Astrocyte (in vitro differentiated cells and primary cell): Measurements from ENCODE around the gene TBC1D16. TPM values are rescaled to one million over a fixed set of nuclear protein-coding genes. Genes with fewer than 3 reads are reported as not detected.

Experiments used
- DNase-seq: peaks from one replicate; pipeline ENCODE4 v3.0.0-alpha.2; 2010; ENCODE audit warnings: low read depth
- FAIRE-seq: peaks from 2 replicates; lab custom pipeline; 2011; peaks lifted over from hg19 to GRCh38; lab: Jason Lieb, UNC
- H2AFZ ChIP-seq: 2 replicates; pipeline ENCODE4 v1.6.0; 2012; ENCODE audit warnings: low read depth, low read length, inconsistent platforms
- H3K27ac ChIP-seq: 2 replicates; pipeline ENCODE4 v1.5.1; 2011; ENCODE audit warnings: low read depth, low read length, inconsistent platforms
- H3K27me3 ChIP-seq: 2 replicates; pipeline ENCODE4 v1.6.0; 2011; ENCODE audit warnings: low read length, inconsistent platforms; ENCODE audit not compliant: insufficient read depth
- H3K36me3 ChIP-seq: 2 replicates; pipeline ENCODE4 v1.5.1; 2011; ENCODE audit warnings: low read length, inconsistent platforms; ENCODE audit not compliant: insufficient read depth
- H3K4me1 ChIP-seq: 2 replicates; pipeline ENCODE4 v1.5.1; 2011; ENCODE audit warnings: low read length, inconsistent platforms; ENCODE audit not compliant: insufficient read depth
- H3K4me2 ChIP-seq: 2 replicates; pipeline ENCODE4 v1.6.0; 2012; ENCODE audit warnings: low read length, inconsistent platforms
- H3K4me3 ChIP-seq: 2 replicates; pipeline ENCODE4 v1.5.1; 2011; ENCODE audit warnings: low read depth, mild to moderate bottlenecking, low read length, inconsistent platforms; ENCODE audit not compliant: insufficient read depth
- H3K79me2 ChIP-seq: 2 replicates; pipeline ENCODE4 v1.6.0; 2012; ENCODE audit warnings: mild to moderate bottlenecking, low read length, inconsistent platforms; ENCODE audit not compliant: insufficient read depth
- H3K9ac ChIP-seq: 2 replicates; pipeline ENCODE4 v1.6.0; 2012; ENCODE audit warnings: mild to moderate bottlenecking, low read length, inconsistent platforms
- H3K9me3 ChIP-seq: 2 replicates; pipeline ENCODE4 v1.5.1; 2012; ENCODE audit warnings: low read depth, mild to moderate bottlenecking, low read length, inconsistent platforms; ENCODE audit not compliant: insufficient read depth
- H4K20me1 ChIP-seq: 2 replicates; pipeline ENCODE4 v1.6.0; 2012; ENCODE audit warnings: low read length, inconsistent platforms; ENCODE audit not compliant: insufficient read depth
- H3K27ac Mint-ChIP-seq: one replicate; pipeline ENCODE4 v1.8.0; 2021; ENCODE audit warnings: mild to moderate bottlenecking, mixed read lengths; ENCODE audit not compliant: unreplicated experiment
- H3K27me3 Mint-ChIP-seq: one replicate; pipeline ENCODE4 v1.8.0; 2021; ENCODE audit warnings: low read depth, mixed read lengths; ENCODE audit not compliant: unreplicated experiment
- H3K36me3 Mint-ChIP-seq: one replicate; pipeline ENCODE4 v1.8.0; 2021; ENCODE audit warnings: low read depth, mixed read lengths; ENCODE audit not compliant: unreplicated experiment
- H3K4me1 Mint-ChIP-seq: one replicate; pipeline ENCODE4 v1.8.0; 2021; ENCODE audit warnings: low read depth, mixed read lengths; ENCODE audit not compliant: unreplicated experiment
- H3K4me3 Mint-ChIP-seq: one replicate; pipeline ENCODE4 v1.8.0; 2021; ENCODE audit warnings: mild to moderate bottlenecking, moderate library complexity, mixed read lengths; ENCODE audit not compliant: unreplicated experiment
- H3K9me3 Mint-ChIP-seq: one replicate; pipeline ENCODE4 v1.8.0; 2021; ENCODE audit warnings: mild to moderate bottlenecking, mixed read lengths; ENCODE audit not compliant: unreplicated experiment
- CTCF ChIP-seq: IDR thresholded peaks from 2 replicates; pipeline ENCODE4 v1.5.1; 2011; ENCODE audit warnings: low read depth, mild to moderate bottlenecking, inconsistent platforms, low read length, moderate library complexity; ENCODE audit not compliant: insufficient read depth
- EZH2 ChIP-seq: IDR thresholded peaks from 2 replicates; pipeline ENCODE4 v1.6.1; 2012; ENCODE audit warnings: mild to moderate bottlenecking, low read length, inconsistent platforms; ENCODE audit not compliant: insufficient read depth
- total RNA-seq: library from RNA; stranded (reverse); gene quantifications from 2 replicates; pipeline ENCODE4 v1.2.1, GENCODE V29; 2021

Gene TBC1D16
- total RNA-seq, 1 donor from 2014 or later: 37.6 TPM

DNA sequence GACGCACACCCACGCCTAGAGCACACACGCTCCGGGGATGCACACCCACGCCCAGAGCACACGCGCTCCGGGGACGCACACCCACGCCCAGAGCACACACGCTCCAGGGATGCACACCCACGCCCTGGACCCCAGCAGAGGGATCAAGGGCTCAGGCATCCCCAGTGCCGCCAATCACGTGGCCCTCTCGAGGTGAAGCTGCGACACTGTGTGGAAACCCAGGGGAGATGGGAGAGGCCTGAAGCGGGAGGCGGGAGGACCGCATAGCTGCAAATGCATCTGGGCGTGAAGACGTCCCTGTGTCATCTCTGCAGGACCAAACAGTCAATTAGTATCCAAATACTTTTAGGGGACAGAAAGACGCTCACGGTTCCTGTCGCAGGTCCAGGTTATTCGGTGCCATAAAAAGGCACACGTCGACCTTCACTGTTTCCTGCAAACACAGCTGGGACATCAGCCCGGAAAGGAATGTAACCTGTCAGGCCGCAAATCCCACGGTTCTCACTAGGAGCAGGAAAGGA, 56.4 kb downstream of the TBC1D16 start:
- Histone ChIP-seq H3K9ac (no peak overlapping the region), H2AFZ (no peak overlapping the region), H3K9me3 (no peaks in the 10 kb centered on the region), H3K36me3 (no peaks in the 10 kb centered on the region), H3K4me3 (no peak overlapping the region), H3K79me2 (peaks cover 3% of the 10 kb centered on the region), H4K20me1 (peaks cover 47% of the 10 kb centered on the region), H3K27me3 (no peaks in the 10 kb centered on the region), H3K27ac (no peak overlapping the region), H3K4me2 (no peak overlapping the region), H3K4me1 (peaks cover 12% of the 10 kb centered on the region)
- FAIRE-seq (no peak), DNase-seq (no peak)
- Mint-ChIP-seq H3K36me3 (peaks cover 11% of the 10 kb centered on the region), H3K27ac (no peak overlapping the region), H3K27me3 (no peaks in the 10 kb centered on the region), H3K9me3 (no peaks in the 10 kb centered on the region), H3K4me3 (no peak overlapping the region), H3K4me1 (peaks cover 8% of the 10 kb centered on the region)
- TF ChIP-seq EZH2: no peak
- no peak for TF ChIP-seq CTCF

GRCh38 chr17:79978548-79978855, 57.2 kb downstream of the TBC1D16 start:
- Mint-ChIP-seq H3K9me3 (no peaks in the 10 kb centered on the region), H3K27ac (no peak overlapping the region), H3K4me3 (no peak overlapping the region), H3K27me3 (no peaks in the 10 kb centered on the region), H3K4me1 (peaks cover 10% of the 10 kb centered on the region), H3K36me3 (peaks cover 11% of the 10 kb centered on the region)
- H3K27ac ChIP-seq: no peak overlapping the region
- no peaks in the 10 kb centered on the region for H3K9me3 ChIP-seq
- H2AFZ ChIP-seq: no peak overlapping the region
- no peaks in the 10 kb centered on the region for H3K36me3 ChIP-seq
- H3K79me2 ChIP-seq: peaks cover 3% of the 10 kb centered on the region
- TF ChIP-seq EZH2 (no peak), CTCF (no peak)
- no peak overlapping the region for H3K9ac ChIP-seq
- FAIRE-seq (no peak), DNase-seq (no peak)
- peaks cover 13% of the 10 kb centered on the region for H3K4me1 ChIP-seq
- H3K27me3 ChIP-seq: no peaks in the 10 kb centered on the region
- H3K4me2 ChIP-seq: no peak overlapping the region
- peaks cover 46% of the 10 kb centered on the region for H4K20me1 ChIP-seq
- H3K4me3 ChIP-seq: no peak overlapping the region

- peaks cover 41% of the 10 kb centered on the region for H4K20me1 ChIP-seq
- peaks cover 5% of the 10 kb centered on the region for H3K4me1 Mint-ChIP-seq
- peaks cover 11% of the 10 kb centered on the region for H3K36me3 Mint-ChIP-seq
- no peaks in the 10 kb centered on the region for H3K36me3 ChIP-seq
- no peaks in the 10 kb centered on the region for H3K27me3 ChIP-seq
- peaks cover 7% of the 10 kb centered on the region for H3K4me1 ChIP-seq
- H3K9ac ChIP-seq: no peak overlapping the region
- no peak overlapping the region for H3K4me3 Mint-ChIP-seq
- H3K9me3 Mint-ChIP-seq: no peaks in the 10 kb centered on the region
- no peak overlapping the region for H3K4me2 ChIP-seq
- no peak overlapping the region for H3K4me3 ChIP-seq
- H2AFZ ChIP-seq: no peak overlapping the region
- DNase-seq: no peak
- TF ChIP-seq EZH2: no peak
- H3K27me3 Mint-ChIP-seq: no peaks in the 10 kb centered on the region
- H3K79me2 ChIP-seq: peaks cover 1% of the 10 kb centered on the region
- H3K27ac ChIP-seq: no peak overlapping the region
- no peaks in the 10 kb centered on the region for H3K9me3 ChIP-seq
- no peak for FAIRE-seq
- H3K27ac Mint-ChIP-seq: no peak overlapping the region
These were observed 57.7 kb downstream of the TBC1D16 start for GRCh38 chr17:79977708-79978547.
